ENCODE measurements around the gene IL1RAPL2. TPM values are rescaled to one million over a fixed set of nuclear protein-coding genes. Genes with fewer than 3 reads are reported as not detected.

Gene IL1RAPL2
- total and polyA plus RNA-seq, 2 donors (not counting 3 experiments of a cell fraction or from before 2014, with no cell fraction given), result not detected

GRCh38 chrX:104852241-104852640, 286.2 kb downstream of the IL1RAPL2 start:
- no peak for FAIRE-seq
- CTCF ChIA-PET, result no interaction called here

More at GRCh38 chrX:104852241-104852640, 286.2 kb downstream of the IL1RAPL2 start:
- TF ChIP-seq MAX (IDR thresholded peaks at IDR 0.05; ENCODE audit: insufficient read depth, insufficient read length), result no peak
- TF ChIP-seq CTCF (IDR thresholded peaks at IDR 0.05; ENCODE audit: extremely low read depth in 1 of 2, insufficient read depth in 1 of 2, low read depth in 1 of 2, low read length in 2 of 2), result no peak
- no peak for TF ChIP-seq GATA2 (IDR thresholded peaks at IDR 0.05; ENCODE audit: insufficient read depth, insufficient read length, low read depth, low read length)
- no peak for TF ChIP-seq POLR2A (IDR thresholded peaks at IDR 0.05; ENCODE audit: low read depth, low read length)
- no peak for TF ChIP-seq EZH2 (IDR thresholded peaks at IDR 0.05; ENCODE audit: borderline replicate concordance, low read depth, low read length, severe bottlenecking)
- no peak for TF ChIP-seq JUN (IDR thresholded peaks at IDR 0.05; ENCODE audit: borderline replicate concordance, insufficient read depth, insufficient read length, low read depth)
- no peak for TF ChIP-seq POLR2AphosphoS5 (IDR thresholded peaks at IDR 0.05; ENCODE audit: insufficient read depth, low read depth, low read length)
- TF ChIP-seq FOS (IDR thresholded peaks at IDR 0.05; ENCODE audit: borderline replicate concordance, insufficient read depth, low read length), result no peak
- TF ChIP-seq MYC (IDR thresholded peaks at IDR 0.05; ENCODE audit: low read depth, low read length), result no peak
- no peaks in the 10 kb centered on the region for H3K4me1 ChIP-seq (ENCODE audit: control insufficient read depth, extremely low read depth, insufficient read depth, low read length)
- no peaks in the 10 kb centered on the region for H3K79me2 ChIP-seq (ENCODE audit: control insufficient read depth, insufficient read depth, low read length)
- DNase-seq (ENCODE audit: low read depth, low spot score), result no peak
- H3K27ac ChIP-seq (ENCODE audit: insufficient read depth, low read depth, low read length), result no peak overlapping the region
- no peak overlapping the region for H2AFZ ChIP-seq (ENCODE audit: low read depth, low read length)
- H3K4me3 ChIP-seq (replicated peaks in 1 of 3; ENCODE audit: insufficient read depth in 1 of 3, low read depth in 1 of 3, low read length in 3 of 3), result no peak overlapping the region
- H3K36me3 ChIP-seq (ENCODE audit: control insufficient read depth in 2 of 2, extremely low read depth in 1 of 2, insufficient read depth in 2 of 2, low read length in 2 of 2), result no peaks in the 10 kb centered on the region
- no peaks in the 10 kb centered on the region for H4K20me1 ChIP-seq (replicated peaks; ENCODE audit: control insufficient read depth, extremely low read depth, insufficient read depth, low read length)
- no peaks in the 10 kb centered on the region for H3K9me3 ChIP-seq (replicated peaks; ENCODE audit: control insufficient read depth, insufficient read depth, low read length)
- no peak overlapping the region for H3K9ac ChIP-seq (replicated peaks; ENCODE audit: extremely low read depth, insufficient read depth, low read length)
- no peaks in the 10 kb centered on the region for H3K27me3 ChIP-seq (ENCODE audit: control insufficient read depth in 2 of 2, insufficient read depth in 2 of 2, low read length in 2 of 2)
- intact Hi-C loops (cut with micrococcal nuclease), result no loop called here
- no peaks in the 10 kb centered on the region for H3K9me1 ChIP-seq (replicated peaks; ENCODE audit: control insufficient read depth, extremely low read depth, insufficient read depth, low read length)
- H3K4me2 ChIP-seq (ENCODE audit: insufficient read depth, low read length), result no peak overlapping the region
- POLR2A ChIA-PET, result no interaction called here
- dilution Hi-C loops (cut with MboI; ENCODE audit: extremely low pct_ligation_motif_present, low sequenced_read_pairs), result no loop called here
- no TSS peak for BruUV-seq (replicated peaks)
